GM18520 (cell line): ENCODE measurements around the gene PRKCZ.

ENCODE experiments used
- ATAC-seq: cut with Tn5 transposase; IDR thresholded peaks from one replicate; pipeline ENCODE4 v1.9.1; 2021; ENCODE audit not compliant: unreplicated experiment

The PRKCZ gene

GRCh38 chr1:2175681-2176454 is 125.7 kb downstream of the PRKCZ start:
- no peak for ATAC-seq

- ATAC-seq = no peak
These were observed 126.4 kb downstream of the PRKCZ start for GRCh38 chr1:2176615-2177014.

- ATAC-seq = no peak
These were observed 127.3 kb downstream of the PRKCZ start for GRCh38 chr1:2177541-2177940.

- no peak for ATAC-seq
These were observed 127.8 kb downstream of the PRKCZ start for GRCh38 chr1:2177946-2178538.

- no peak for ATAC-seq
These were observed 128.7 kb downstream of the PRKCZ start for GRCh38 chr1:2178875-2179274.

GRCh38 chr1:2179283-2180013 is 129.2 kb downstream of the PRKCZ start:
- no peak for ATAC-seq

- no peak for ATAC-seq
These were observed 130.4 kb downstream of the PRKCZ start for GRCh38 chr1:2180297-2181245.

GRCh38 chr1:2181271-2181670 is 131.1 kb downstream of the PRKCZ start:
- no peak for ATAC-seq

- ATAC-seq = no peak
These were observed 131.5 kb downstream of the PRKCZ start for GRCh38 chr1:2181752-2182151.

- ATAC-seq = no peak
These were observed 132.2 kb downstream of the PRKCZ start for GRCh38 chr1:2182376-2182775.

GRCh38 chr1:2183937-2184334 is 133.7 kb downstream of the PRKCZ start:
- no peak for ATAC-seq

GRCh38 chr1:2184531-2184930 is 134.3 kb downstream of the PRKCZ start:
- ATAC-seq = no peak

GRCh38 chr1:2184934-2185333 is 134.7 kb downstream of the PRKCZ start:
- no peak for ATAC-seq

GRCh38 chr1:2185880-2186855 is 136.0 kb downstream of the PRKCZ start:
- ATAC-seq = no peak

- no peak for ATAC-seq
These were observed 136.7 kb downstream of the PRKCZ start for GRCh38 chr1:2186901-2187300.

- no peak for ATAC-seq
These were observed 137.4 kb downstream of the PRKCZ start for GRCh38 chr1:2187619-2188018.

- ATAC-seq = no peak
These were observed 138.1 kb downstream of the PRKCZ start for GRCh38 chr1:2188336-2188735.

- ATAC-seq = peak; percentile 58
These were observed 139.5 kb downstream of the PRKCZ start for GRCh38 chr1:2189459-2190425.
